GM12892 (cell line): ENCODE data around the gene SKOR1.
A peak's percentile ranks its signal among the peaks of the same experiment; 100 is the strongest.

Experiments
- DNase-seq: peaks from one replicate; pipeline ENCODE4 v3.0.0; 2011; ENCODE audit not compliant: insufficient read length
- FAIRE-seq: peaks from 2 replicates; lab custom pipeline; 2011; peaks lifted over from hg19 to GRCh38; lab: Jason Lieb, UNC
- POLR2A ChIP-seq: IDR thresholded peaks from 2 replicates; pipeline ENCODE4 v1.6.1; 2011; ENCODE audit warnings: low read depth, low read length, control low read depth
- POLR2AphosphoS5 ChIP-seq: IDR thresholded peaks from 2 replicates; pipeline ENCODE4 v1.6.1; 2011; ENCODE audit warnings: low read depth, low read length, control low read depth
- TAF1 ChIP-seq: IDR thresholded peaks from 2 replicates; pipeline ENCODE4 v1.6.1; 2011; ENCODE audit warnings: low read depth, mild to moderate bottlenecking, control low read depth, low read length, borderline replicate concordance

The SKOR1 gene

GRCh38 chr15:67838789-67839332 is 13.6 kb downstream of the SKOR1 start:
- TF ChIP-seq POLR2AphosphoS5 (no peak), POLR2A (no peak), TAF1 (no peak)
- FAIRE-seq (no peak), DNase-seq (no peak)

GRCh38 chr15:67839499-67839928 is 14.2 kb downstream of the SKOR1 start:
- FAIRE-seq (no peak), DNase-seq (no peak)
- no peak for TF ChIP-seq POLR2AphosphoS5
- no peak for TF ChIP-seq TAF1
- TF ChIP-seq POLR2A = no peak

GRCh38 chr15:67839929-67840748 is 14.8 kb downstream of the SKOR1 start, which contains the start of gene RNU6-1:
RNU6-1 (minus strand) TSS chr15:67840045.
- FAIRE-seq = peak; percentile 93
- peak; percentile 84 for DNase-seq
- peak; percentile 78 for TF ChIP-seq POLR2A
- TF ChIP-seq POLR2AphosphoS5 = peak; percentile 88
- peak; percentile 68 for TF ChIP-seq TAF1

GRCh38 chr15:67840749-67841512 is 15.6 kb downstream of the SKOR1 start:
- peak; percentile 36 for FAIRE-seq
- DNase-seq = no peak
- TF ChIP-seq POLR2A = no peak
- no peak for TF ChIP-seq TAF1
- no peak for TF ChIP-seq POLR2AphosphoS5

- TF ChIP-seq POLR2AphosphoS5 (no peak), TAF1 (no peak), POLR2A (no peak)
- no peak for FAIRE-seq
- no peak for DNase-seq
Observed at GRCh38 chr15:67841513-67841762, 16.1 kb downstream of the SKOR1 start.

- TF ChIP-seq POLR2A = no peak
- no peak for TF ChIP-seq POLR2AphosphoS5
- TF ChIP-seq TAF1 = no peak
- no peak for FAIRE-seq
- DNase-seq = no peak
Observed at GRCh38 chr15:67843092-67843501, 17.8 kb downstream of the SKOR1 start.

GRCh38 chr15:67843571-67844387 is 18.5 kb downstream of the SKOR1 start:
- DNase-seq = no peak
- no peak for FAIRE-seq
- TF ChIP-seq POLR2A (no peak), TAF1 (no peak), POLR2AphosphoS5 (no peak)

- DNase-seq (no peak), FAIRE-seq (no peak)
- TF ChIP-seq POLR2AphosphoS5 (no peak), POLR2A (no peak), TAF1 (no peak)
Observed at GRCh38 chr15:67845974-67846373, 20.7 kb downstream of the SKOR1 start.

- FAIRE-seq (no peak), DNase-seq (no peak)
- TF ChIP-seq POLR2A (no peak), POLR2AphosphoS5 (no peak), TAF1 (no peak)
Observed at GRCh38 chr15:67849538-67849937, 24.2 kb downstream of the SKOR1 start.

- TF ChIP-seq POLR2AphosphoS5 (no peak), POLR2A (no peak), TAF1 (no peak)
- DNase-seq (no peak), FAIRE-seq (no peak)
Observed at GRCh38 chr15:67850336-67850735, 25.0 kb downstream of the SKOR1 start.
